ENCODE measurements around the gene KCNN3. TPM values are rescaled to one million over a fixed set of nuclear protein-coding genes. Genes with fewer than 3 reads are reported as not detected.

Gene KCNN3
- total RNA-seq, 4 donors from 2014 or later, result 0.24 to 2.4 (median 0.95) TPM

DNA sequence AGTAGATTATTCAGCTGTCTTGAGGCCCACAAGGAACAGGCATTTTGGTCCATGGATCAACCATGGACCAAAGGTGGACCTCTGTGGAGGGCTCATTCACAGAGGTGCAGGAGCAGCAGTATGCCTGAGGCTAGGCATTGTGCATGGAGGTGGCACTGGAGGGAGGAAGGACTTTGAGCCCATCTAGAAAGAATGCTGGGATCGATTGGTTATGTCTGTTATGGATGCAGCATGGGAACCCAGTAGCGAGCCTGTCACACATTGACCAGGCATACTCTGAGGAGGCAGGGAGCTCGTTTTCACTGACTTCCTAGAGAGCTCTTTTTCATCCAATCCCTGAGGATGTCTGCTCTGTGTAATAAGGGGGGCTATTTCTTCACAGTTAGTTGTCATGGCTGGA lies 75.5 kb downstream of the KCNN3 start:
- no peak for ATAC-seq (ENCODE audit: low FRiP score)

DNA sequence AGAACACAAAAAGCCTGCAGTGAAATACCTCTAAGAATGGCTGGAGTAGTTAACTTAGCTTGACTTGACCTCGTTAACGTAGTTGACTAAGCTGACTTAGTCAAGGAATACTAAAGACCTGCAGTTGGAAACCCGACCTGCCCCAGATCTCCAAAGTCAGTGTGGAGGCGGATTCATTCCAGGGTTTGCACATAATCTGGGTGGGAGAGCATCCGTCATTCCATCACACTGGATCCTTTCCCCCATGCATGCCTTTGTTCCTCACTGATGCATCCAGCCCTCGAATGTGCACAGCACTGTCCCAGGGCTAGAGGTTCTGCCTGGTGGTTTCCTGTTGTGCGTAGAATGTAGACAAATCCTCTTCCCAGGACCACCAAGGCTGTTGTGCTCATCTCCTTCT lies 76.4 kb downstream of the KCNN3 start:
- ATAC-seq (ENCODE audit: low FRiP score), result no peak
- DNase-seq (ENCODE audit: low spot score), result no peak
- TF ChIP-seq, protein P1, sequence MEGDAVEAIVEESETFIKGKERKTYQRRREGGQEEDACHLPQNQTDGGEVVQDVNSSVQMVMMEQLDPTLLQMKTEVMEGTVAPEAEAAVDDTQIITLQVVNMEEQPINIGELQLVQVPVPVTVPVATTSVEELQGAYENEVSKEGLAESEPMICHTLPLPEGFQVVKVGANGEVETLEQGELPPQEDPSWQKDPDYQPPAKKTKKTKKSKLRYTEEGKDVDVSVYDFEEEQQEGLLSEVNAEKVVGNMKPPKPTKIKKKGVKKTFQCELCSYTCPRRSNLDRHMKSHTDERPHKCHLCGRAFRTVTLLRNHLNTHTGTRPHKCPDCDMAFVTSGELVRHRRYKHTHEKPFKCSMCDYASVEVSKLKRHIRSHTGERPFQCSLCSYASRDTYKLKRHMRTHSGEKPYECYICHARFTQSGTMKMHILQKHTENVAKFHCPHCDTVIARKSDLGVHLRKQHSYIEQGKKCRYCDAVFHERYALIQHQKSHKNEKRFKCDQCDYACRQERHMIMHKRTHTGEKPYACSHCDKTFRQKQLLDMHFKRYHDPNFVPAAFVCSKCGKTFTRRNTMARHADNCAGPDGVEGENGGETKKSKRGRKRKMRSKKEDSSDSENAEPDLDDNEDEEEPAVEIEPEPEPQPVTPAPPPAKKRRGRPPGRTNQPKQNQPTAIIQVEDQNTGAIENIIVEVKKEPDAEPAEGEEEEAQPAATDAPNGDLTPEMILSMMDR (IDR thresholded peaks at IDR 0.05), result no peak

More for the DNA sequence above, 75.5 kb downstream of the KCNN3 start:
- TF ChIP-seq, protein P1 (IDR thresholded peaks at IDR 0.05), result no peak
- DNase-seq (ENCODE audit: low spot score), result no peak

DNA sequence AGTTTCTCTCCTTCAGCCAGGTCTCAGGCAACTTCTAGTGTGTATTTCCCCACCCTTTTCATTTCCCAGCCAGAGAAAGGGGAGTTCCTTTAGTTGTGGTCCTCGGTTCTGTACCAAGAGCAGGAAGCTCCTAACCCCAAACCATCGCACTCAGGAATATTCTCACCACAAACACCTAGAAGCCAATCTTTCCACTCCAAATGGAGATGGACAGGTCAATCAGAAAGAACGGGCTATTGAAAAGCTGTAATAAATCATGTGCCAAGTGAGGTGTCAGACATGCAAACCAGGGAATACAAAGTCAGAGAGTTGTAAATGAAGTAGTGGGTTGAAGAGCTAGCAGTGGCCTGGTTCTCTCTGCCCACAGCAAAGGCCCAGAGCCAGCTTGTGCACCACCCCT lies 77.2 kb downstream of the KCNN3 start:
- TF ChIP-seq, protein P1 (IDR thresholded peaks at IDR 0.05), result no peak
- no peak for DNase-seq (ENCODE audit: low spot score)
- no peak for ATAC-seq (ENCODE audit: low FRiP score)

DNA sequence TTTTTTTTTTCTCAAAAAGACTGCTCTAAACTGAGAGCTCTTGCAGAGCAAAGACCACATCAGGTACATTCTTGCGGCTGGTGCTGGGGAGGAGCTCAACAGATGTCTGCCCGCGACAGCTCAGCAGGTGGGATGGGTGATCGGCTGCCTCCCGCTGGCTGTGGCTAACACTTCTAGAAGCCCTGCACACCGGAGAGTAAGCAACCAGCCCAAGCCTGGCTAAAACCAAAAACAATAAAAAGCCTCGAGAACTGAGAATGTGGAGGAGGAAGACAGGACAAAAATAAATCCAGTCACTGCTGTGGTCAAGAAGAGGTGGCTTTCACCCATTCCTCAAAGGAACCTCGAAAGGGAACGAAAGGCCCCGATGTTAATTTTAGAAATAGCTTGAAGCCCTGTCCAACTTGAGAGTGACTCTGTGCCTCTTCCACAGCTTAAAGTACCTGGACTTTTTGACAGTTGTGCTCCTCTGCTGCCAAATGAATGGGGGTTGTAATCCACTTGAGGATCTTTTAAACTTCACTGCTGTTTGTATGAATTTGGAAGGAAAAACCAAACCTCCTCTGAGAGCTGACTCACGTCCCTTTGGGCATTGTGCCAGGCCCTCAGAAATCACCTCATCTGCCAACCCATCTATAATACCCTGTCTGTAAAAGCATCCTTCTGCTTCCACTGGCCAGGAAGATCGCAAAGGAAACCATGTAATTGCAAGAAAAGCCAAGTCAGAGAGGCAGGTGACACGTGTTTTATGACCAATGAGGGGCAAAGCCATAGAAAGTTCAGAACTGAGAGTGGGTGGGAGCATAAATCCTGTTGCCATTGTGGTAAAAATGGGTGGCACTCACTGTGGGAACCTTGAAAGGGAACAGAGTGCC lies 78.6 kb downstream of the KCNN3 start:
- TF ChIP-seq, protein P1 (IDR thresholded peaks at IDR 0.05), result no peak
- no peak for DNase-seq (ENCODE audit: low spot score)
- no peak for ATAC-seq (ENCODE audit: low FRiP score)

DNA sequence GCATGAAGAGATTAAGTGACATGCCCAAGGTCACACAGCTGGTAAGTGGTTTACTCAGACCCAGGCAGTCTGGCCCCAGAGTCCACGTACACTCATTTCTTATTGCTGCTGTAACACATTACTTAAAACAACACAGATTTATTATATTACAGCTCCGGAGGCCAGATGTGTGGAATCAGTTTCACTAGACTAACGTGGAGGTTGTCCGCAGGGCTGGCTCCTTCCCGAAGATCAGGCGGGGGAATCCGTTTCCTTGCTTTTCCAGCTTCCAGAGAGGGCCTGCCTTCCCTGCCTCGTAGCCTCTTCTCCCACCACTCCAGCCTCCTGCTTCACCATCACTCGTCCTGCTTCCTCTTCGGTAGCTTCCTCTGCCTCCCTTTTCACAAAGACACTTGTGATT lies 81.2 kb downstream of the KCNN3 start:
- ATAC-seq (ENCODE audit: low FRiP score) (no peak), DNase-seq (ENCODE audit: low spot score) (no peak)
- TF ChIP-seq, protein P1 (IDR thresholded peaks at IDR 0.05), result no peak

DNA sequence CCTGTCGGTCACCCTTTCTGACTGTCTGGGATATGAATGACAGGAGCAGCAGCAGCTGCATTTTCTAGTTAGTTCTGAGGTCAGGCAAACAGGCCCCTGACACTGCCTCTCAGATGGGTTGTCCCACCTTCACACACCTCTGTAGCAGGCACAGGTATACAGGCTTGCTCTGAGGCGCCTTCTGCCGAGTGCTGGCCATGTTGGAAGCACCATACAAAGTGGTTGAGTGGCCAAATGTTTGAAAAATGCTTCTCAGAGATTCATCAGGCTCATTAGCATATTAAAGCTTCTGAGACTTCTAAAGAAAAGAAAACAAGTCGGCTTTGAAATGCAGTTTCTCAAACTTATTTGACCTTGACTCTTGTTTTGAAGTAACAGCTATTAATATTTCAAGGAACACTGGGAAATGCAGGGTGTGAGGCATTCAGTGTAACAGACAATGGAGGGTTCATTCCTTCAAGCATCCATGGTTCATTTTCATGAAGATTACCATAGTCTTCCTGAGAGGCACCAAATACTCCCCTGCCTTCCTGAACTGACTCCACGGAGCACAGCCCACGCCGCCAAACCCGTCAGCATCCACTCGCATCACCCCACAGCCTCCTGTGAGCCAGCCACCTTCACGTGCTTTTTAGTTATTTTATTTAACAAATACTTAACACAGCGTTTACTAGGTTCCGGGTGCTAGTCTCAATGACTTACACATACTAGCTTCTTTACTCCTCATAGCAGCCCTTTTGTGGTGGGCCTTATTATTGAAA lies 81.8 kb downstream of the KCNN3 start:
- no peak for DNase-seq (ENCODE audit: low spot score)
- TF ChIP-seq, protein P1 (IDR thresholded peaks at IDR 0.05), result no peak
- no peak for ATAC-seq (ENCODE audit: low FRiP score)
